Measurements from ENCODE around the gene RUBCNL.

The RUBCNL gene

DNA sequence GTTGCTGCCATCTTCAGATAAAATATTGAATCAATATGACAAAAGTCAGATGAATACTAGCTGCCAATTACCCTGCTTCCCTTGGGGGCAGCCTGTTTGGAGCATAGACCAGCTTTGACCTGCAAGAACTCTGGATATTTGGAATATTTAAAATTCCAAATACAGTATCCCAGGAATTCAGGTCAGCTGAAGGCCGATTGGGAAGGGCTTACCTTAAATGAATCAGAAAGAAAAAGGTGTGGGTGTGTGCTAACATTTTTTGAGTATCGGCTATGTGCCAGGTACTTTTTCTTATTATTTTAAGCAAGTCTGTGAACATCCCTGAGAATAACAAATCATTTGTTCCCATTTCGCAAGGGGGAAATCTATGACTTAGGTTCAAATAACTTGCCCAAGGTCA lies 1.8 kb upstream of the RUBCNL start:
- 87% methylated on average over 3 of the region's 3 CpGs; no CpG with 5 or more reads in 1 of the 2 experiments for WGBS, 2 experiments (ENCODE audit: insufficient coverage in 2 of 2)

DNA sequence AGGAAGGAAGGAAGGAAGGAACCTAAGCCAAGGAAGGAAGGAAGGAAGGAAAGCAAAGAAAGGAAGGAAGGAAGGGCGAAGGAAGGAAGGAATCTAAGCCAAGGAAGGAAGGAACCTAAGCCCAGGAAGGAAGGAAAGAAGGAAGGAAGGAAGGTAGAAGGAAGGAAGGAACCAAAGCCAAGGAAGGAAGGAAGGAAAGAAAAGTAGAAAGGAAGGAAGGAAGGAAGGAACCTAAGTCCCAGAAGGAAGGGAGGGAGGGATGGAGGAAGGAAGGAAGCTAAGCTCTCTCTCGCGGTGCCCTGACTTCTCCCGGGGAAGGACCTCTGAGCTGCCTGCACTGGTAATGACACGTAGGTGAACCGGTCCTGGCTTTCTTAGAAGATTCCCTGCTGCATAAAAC lies 1.3 kb upstream of the RUBCNL start:
- no peak overlapping the region for H3K27ac ChIP-seq (ENCODE audit: low read depth, low read length, severe bottlenecking)
- no peaks in the 10 kb centered on the region for H3K9me3 ChIP-seq (ENCODE audit: control insufficient read depth, low read length)
- 83 to 93% methylated on average over 3 to 6 of the region's 6 CpGs for WGBS, 2 experiments (ENCODE audit: insufficient coverage in 2 of 2)
- no peak overlapping the region for H3K4me3 ChIP-seq (ENCODE audit: extremely low read depth, insufficient read depth, low read length, poor library complexity, severe bottlenecking)
- H3K36me3 ChIP-seq (ENCODE audit: control insufficient read depth, insufficient read depth, low read length): no peaks in the 10 kb centered on the region
- peaks cover 13% of the 10 kb centered on the region for H3K4me1 ChIP-seq (ENCODE audit: control insufficient read depth, insufficient read depth, low read length, poor library complexity, severe bottlenecking)

More for the DNA sequence above, 1.8 kb upstream of the RUBCNL start:
- H3K9me3 ChIP-seq (ENCODE audit: control insufficient read depth, low read length): no peaks in the 10 kb centered on the region
- peaks cover 13% of the 10 kb centered on the region for H3K4me1 ChIP-seq (ENCODE audit: control insufficient read depth, insufficient read depth, low read length, poor library complexity, severe bottlenecking)
- no peak overlapping the region for H3K27ac ChIP-seq (ENCODE audit: low read depth, low read length, severe bottlenecking)
- no peak overlapping the region for H3K4me3 ChIP-seq (ENCODE audit: extremely low read depth, insufficient read depth, low read length, poor library complexity, severe bottlenecking)
- no peaks in the 10 kb centered on the region for H3K36me3 ChIP-seq (ENCODE audit: control insufficient read depth, insufficient read depth, low read length)

DNA sequence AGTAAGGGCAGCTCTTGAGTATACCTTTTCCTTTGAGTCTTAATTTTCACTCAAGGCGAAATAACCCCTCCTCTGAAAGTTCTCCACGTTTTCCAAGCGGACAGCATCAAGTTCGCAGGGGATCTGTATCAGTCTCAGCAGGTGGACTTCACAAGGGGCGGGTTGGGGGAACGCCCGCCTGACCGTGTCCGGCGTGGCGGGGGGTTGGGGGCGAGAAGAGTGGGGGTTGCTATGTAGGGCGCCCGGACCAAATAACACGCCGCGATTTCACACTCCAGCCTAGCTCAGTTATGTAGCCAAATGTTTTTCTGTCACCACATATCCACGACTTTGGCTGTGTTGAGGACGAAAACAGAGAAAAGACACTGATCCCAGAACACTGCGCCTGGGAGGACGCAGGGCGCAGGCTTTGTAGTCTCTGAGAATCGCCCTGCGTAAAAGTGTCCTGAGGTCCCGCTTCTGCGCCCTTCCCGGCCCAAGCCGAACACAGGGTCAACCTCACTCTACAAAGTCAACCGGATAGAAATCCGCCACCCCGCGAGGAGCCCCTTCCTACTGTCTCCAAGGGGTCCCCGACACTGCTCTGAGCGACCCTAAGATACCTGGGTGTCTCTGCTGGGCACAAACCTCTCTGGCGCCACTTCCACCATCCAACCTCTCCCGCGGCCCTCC lies 524 bp downstream of the RUBCNL start:
- Histone ChIP-seq H3K4me1 (ENCODE audit: control insufficient read depth, insufficient read depth, low read length, poor library complexity, severe bottlenecking) (peaks cover 13% of the 10 kb centered on the region), H3K36me3 (ENCODE audit: control insufficient read depth, insufficient read depth, low read length) (no peaks in the 10 kb centered on the region), H3K27ac (ENCODE audit: low read depth, low read length, severe bottlenecking) (no peak overlapping the region), H3K9me3 (ENCODE audit: control insufficient read depth, low read length) (no peaks in the 10 kb centered on the region), H3K4me3 (ENCODE audit: extremely low read depth, insufficient read depth, low read length, poor library complexity, severe bottlenecking) (peak overlapping the region; percentile 51)
- WGBS, 2 experiments (ENCODE audit: insufficient coverage in 2 of 2): 0 to 2% methylated on average over 20 to 21 of the region's 37 CpGs

DNA sequence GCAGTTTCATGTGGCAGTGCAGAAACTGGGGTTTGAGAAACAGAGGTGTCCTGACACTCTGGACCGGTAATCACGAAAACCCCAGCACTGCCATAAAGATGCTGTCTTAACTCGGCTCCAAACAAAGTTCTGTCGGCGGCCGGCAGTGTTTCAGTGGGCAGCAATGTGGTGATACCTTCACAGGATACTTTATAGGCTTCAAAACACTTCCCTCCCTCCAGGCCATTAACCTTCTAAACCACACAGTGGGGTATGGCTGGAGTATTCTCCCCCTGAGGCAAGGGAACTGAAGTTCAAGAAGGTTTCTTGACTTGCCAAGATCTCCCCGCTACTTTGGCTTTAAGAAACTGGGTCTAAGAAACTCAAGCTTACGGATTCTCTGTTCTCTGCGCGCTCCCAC lies 1.1 kb downstream of the RUBCNL start:
- H3K4me3 ChIP-seq (ENCODE audit: extremely low read depth, insufficient read depth, low read length, poor library complexity, severe bottlenecking): peak overlapping the region; percentile 51
- peaks cover 13% of the 10 kb centered on the region for H3K4me1 ChIP-seq (ENCODE audit: control insufficient read depth, insufficient read depth, low read length, poor library complexity, severe bottlenecking)
- H3K9me3 ChIP-seq (ENCODE audit: control insufficient read depth, low read length): no peaks in the 10 kb centered on the region
- H3K27ac ChIP-seq (ENCODE audit: low read depth, low read length, severe bottlenecking): no peak overlapping the region
- 12 to 24% methylated on average over 8 of the region's 10 CpGs for WGBS, 2 experiments (ENCODE audit: insufficient coverage in 2 of 2)
- H3K36me3 ChIP-seq (ENCODE audit: control insufficient read depth, insufficient read depth, low read length): no peaks in the 10 kb centered on the region

DNA sequence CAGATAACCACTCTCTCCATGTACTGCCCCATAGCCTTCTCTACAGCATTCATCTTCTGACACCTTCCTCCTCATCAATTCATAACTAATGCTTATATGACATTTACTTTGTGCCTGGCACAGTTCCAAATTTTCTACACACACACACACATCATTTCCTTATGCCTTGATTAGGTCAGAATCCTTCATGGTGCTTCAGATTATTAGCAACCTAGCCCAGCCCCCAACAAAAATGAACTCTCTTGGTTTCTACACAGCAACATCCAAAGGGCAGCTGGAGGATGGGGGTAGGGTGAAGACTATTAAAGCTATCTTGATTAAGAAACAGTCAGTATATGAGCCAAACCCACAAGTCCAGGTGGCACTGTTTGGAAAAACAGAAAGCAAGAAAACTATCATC lies 3.7 kb downstream of the RUBCNL start:
- no peaks in the 10 kb centered on the region for H3K36me3 ChIP-seq (ENCODE audit: control insufficient read depth, insufficient read depth, low read length)
- no peak overlapping the region for H3K27ac ChIP-seq (ENCODE audit: low read depth, low read length, severe bottlenecking)
- H3K4me3 ChIP-seq (ENCODE audit: extremely low read depth, insufficient read depth, low read length, poor library complexity, severe bottlenecking): no peak overlapping the region
- peaks cover 8% of the 10 kb centered on the region for H3K4me1 ChIP-seq (ENCODE audit: control insufficient read depth, insufficient read depth, low read length, poor library complexity, severe bottlenecking)
- no peaks in the 10 kb centered on the region for H3K9me3 ChIP-seq (ENCODE audit: control insufficient read depth, low read length)

DNA sequence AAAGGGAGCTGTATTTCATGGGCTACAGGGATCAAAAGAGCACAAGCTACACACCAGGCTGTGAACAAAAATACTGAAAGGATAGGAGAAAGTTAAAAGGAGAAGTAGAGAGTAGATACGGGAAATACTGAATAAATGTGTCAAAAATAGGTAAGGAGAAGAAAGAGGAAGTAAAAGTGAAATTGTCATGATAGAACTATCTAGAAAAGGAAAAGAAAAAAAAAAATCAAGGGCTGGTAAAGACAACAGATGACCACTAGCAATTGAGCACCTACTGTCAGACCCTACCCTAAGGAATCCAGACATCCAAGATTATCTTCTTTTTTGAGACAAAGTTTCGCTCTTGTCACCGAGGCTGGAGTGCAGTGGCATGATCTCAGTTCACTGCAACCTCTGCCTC lies 4.8 kb downstream of the RUBCNL start:
- H3K4me1 ChIP-seq (ENCODE audit: control insufficient read depth, insufficient read depth, low read length, poor library complexity, severe bottlenecking): peaks cover 8% of the 10 kb centered on the region
- 80 to 97% methylated on average over 3 of the region's 3 CpGs for WGBS, 2 experiments (ENCODE audit: insufficient coverage in 2 of 2)
- no peak overlapping the region for H3K27ac ChIP-seq (ENCODE audit: low read depth, low read length, severe bottlenecking)
- no peaks in the 10 kb centered on the region for H3K36me3 ChIP-seq (ENCODE audit: control insufficient read depth, insufficient read depth, low read length)
- H3K4me3 ChIP-seq (ENCODE audit: extremely low read depth, insufficient read depth, low read length, poor library complexity, severe bottlenecking): no peak overlapping the region
- no peaks in the 10 kb centered on the region for H3K9me3 ChIP-seq (ENCODE audit: control insufficient read depth, low read length)

DNA sequence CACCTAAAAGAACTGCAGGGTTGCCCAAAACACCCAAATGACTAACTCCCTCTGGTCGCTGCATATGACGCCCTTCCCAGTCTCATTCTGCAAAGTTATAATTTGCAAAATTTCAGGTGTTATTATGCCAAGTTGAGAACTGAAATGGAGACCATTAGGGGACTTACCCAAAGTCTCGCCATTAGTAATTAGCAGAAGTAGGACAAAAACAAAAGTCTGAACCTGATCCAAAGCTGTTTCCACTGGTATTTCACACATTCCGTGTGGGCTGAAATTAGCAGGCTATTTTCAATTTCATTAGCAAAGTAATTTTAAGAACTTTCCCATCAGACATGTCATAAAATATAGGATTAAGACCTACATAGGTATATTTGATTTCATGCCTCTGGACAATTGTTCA lies 6.8 kb downstream of the RUBCNL start:
- no peak overlapping the region for H3K4me3 ChIP-seq (ENCODE audit: extremely low read depth, insufficient read depth, low read length, poor library complexity, severe bottlenecking)
- H3K27ac ChIP-seq (ENCODE audit: low read depth, low read length, severe bottlenecking): no peak overlapping the region
- peaks cover 3% of the 10 kb centered on the region for H3K4me1 ChIP-seq (ENCODE audit: control insufficient read depth, insufficient read depth, low read length, poor library complexity, severe bottlenecking)
- H3K9me3 ChIP-seq (ENCODE audit: control insufficient read depth, low read length): no peaks in the 10 kb centered on the region
- no peaks in the 10 kb centered on the region for H3K36me3 ChIP-seq (ENCODE audit: control insufficient read depth, insufficient read depth, low read length)
- 100% methylated on average over 1 to 4 of the region's 4 CpGs for WGBS, 2 experiments (ENCODE audit: insufficient coverage in 2 of 2)

DNA sequence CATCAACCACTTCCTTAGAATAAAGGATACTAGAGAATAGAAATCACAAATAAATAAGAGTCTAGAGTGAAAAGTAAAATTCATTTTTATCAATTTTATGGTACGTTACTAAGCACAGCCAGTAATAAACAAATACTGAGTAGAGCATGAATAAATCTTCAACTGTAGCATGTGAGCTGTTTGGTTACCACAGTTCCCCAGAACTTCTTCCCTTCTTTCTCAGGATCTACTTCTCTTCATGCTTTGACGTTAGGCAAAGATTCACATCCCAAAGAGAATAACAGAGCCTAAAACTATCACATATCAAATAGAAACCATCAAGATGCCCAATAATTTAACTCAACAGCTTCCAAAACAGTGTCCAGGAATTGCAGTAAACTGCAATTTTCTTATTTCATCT lies 7.4 kb downstream of the RUBCNL start:
- H3K27ac ChIP-seq (ENCODE audit: low read depth, low read length, severe bottlenecking): no peak overlapping the region
- no peaks in the 10 kb centered on the region for H3K4me1 ChIP-seq (ENCODE audit: control insufficient read depth, insufficient read depth, low read length, poor library complexity, severe bottlenecking)
- no peak overlapping the region for H3K4me3 ChIP-seq (ENCODE audit: extremely low read depth, insufficient read depth, low read length, poor library complexity, severe bottlenecking)
- H3K9me3 ChIP-seq (ENCODE audit: control insufficient read depth, low read length): no peaks in the 10 kb centered on the region
- WGBS, 2 experiments (ENCODE audit: insufficient coverage in 2 of 2): 75 to 86% methylated on average over 1 of the region's 2 CpGs
- no peaks in the 10 kb centered on the region for H3K36me3 ChIP-seq (ENCODE audit: control insufficient read depth, insufficient read depth, low read length)

DNA sequence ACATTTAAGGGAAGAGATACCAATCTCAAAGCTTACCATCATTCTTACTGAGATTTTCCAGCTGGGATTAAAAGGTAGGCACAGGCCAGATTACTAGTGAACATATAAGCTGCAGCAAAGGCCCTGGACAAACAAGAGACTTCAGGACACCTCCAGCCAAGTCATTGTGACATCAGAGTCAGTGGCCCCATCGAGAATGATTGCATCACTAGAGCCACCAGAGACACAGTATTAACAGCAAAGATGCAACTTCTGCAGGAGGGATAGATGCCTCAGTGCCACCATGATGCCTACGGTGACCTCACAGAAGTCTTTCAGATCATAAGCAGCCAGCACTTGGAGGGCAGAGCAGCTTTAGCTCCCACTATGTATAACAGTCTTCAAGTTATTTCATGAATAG lies 8.6 kb downstream of the RUBCNL start:
- Histone ChIP-seq H3K4me1 (ENCODE audit: control insufficient read depth, insufficient read depth, low read length, poor library complexity, severe bottlenecking) (no peaks in the 10 kb centered on the region), H3K9me3 (ENCODE audit: control insufficient read depth, low read length) (no peaks in the 10 kb centered on the region), H3K4me3 (ENCODE audit: extremely low read depth, insufficient read depth, low read length, poor library complexity, severe bottlenecking) (no peak overlapping the region), H3K36me3 (ENCODE audit: control insufficient read depth, insufficient read depth, low read length) (no peaks in the 10 kb centered on the region), H3K27ac (ENCODE audit: low read depth, low read length, severe bottlenecking) (no peak overlapping the region)
- WGBS, 2 experiments (ENCODE audit: insufficient coverage in 2 of 2): 92 to 100% methylated on average over 1 of the region's 2 CpGs

DNA sequence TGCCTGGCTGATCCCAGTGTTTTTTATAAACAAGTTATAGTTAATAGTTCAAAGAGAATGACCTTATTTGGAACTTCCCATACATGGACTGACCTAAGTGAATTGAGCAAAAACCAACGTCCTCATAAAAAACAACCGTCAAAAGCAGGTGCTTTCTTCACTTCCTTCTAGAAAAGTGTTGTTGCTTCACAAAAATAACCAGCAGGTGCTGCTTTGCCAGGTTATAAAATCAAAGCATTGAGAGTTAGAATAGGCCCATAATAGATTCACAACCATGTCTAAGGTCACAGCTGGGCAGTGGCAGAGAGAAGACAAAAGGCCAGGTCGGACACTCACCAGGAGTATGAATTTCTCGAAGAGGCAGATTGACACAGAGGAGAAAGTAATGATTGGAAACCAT lies 9.5 kb downstream of the RUBCNL start:
- no peak overlapping the region for H3K4me3 ChIP-seq (ENCODE audit: extremely low read depth, insufficient read depth, low read length, poor library complexity, severe bottlenecking)
- 90 to 100% methylated on average over 2 to 4 of the region's 4 CpGs for WGBS, 2 experiments (ENCODE audit: insufficient coverage in 2 of 2)
- H3K27ac ChIP-seq (ENCODE audit: low read depth, low read length, severe bottlenecking): no peak overlapping the region
- no peaks in the 10 kb centered on the region for H3K4me1 ChIP-seq (ENCODE audit: control insufficient read depth, insufficient read depth, low read length, poor library complexity, severe bottlenecking)
- no peaks in the 10 kb centered on the region for H3K9me3 ChIP-seq (ENCODE audit: control insufficient read depth, low read length)
- H3K36me3 ChIP-seq (ENCODE audit: control insufficient read depth, insufficient read depth, low read length): no peaks in the 10 kb centered on the region

DNA sequence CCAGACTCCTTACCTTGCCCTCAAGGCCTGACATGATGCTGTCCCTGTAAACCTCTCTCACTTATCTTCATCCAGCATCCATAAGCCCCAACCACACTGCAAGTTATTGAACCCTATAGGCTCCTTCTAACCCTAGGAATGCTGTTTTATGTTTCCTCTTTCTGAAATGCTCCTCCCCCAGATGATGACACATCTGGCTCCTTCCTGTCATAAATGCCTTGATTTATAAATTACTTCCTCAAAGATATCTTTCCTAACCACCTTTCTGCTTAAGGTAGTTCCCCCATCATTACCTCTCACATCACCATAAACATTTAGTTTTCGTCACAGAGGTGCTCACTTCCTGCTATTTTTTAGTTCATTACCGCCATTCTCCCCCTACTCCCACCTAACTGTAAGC lies 12.3 kb downstream of the RUBCNL start:
- Histone ChIP-seq H3K4me1 (ENCODE audit: control insufficient read depth, insufficient read depth, low read length, poor library complexity, severe bottlenecking) (peaks cover 4% of the 10 kb centered on the region), H3K9me3 (ENCODE audit: control insufficient read depth, low read length) (no peaks in the 10 kb centered on the region), H3K27ac (ENCODE audit: low read depth, low read length, severe bottlenecking) (no peak overlapping the region), H3K4me3 (ENCODE audit: extremely low read depth, insufficient read depth, low read length, poor library complexity, severe bottlenecking) (no peak overlapping the region), H3K36me3 (ENCODE audit: control insufficient read depth, insufficient read depth, low read length) (no peaks in the 10 kb centered on the region)
- WGBS, 2 experiments (ENCODE audit: insufficient coverage in 2 of 2): 89% methylated on average over 2 of the region's 2 CpGs; no CpG with 5 or more reads in 1 of the 2 experiments
